WTC11 (cell line): Measurements from ENCODE around the gene FGF3. TPM values are rescaled to one million over a fixed set of nuclear protein-coding genes. Genes with fewer than 3 reads are reported as not detected.

ENCODE experiments used
- ATAC-seq: fragments of 200-7000 bp; cut with Tn5 transposase; 2 replicates; pipeline ENCODE4 v1.10.0; 2021; ENCODE audit warnings: mild to moderate bottlenecking, moderate library complexity
- CTCF ChIA-PET: fragments of 300-600 bp; sonication (Branson Sonifier 250); formaldehyde crosslinking; loops from one replicate; lab custom pipeline; 2021; ENCODE audit warnings: antibody characterized with exemption; lab: Charles Lee
- POLR2A ChIA-PET: fragments of 350-600 bp; sonication (Branson Sonifier 250); formaldehyde crosslinking; loops from one replicate; lab custom pipeline; 2021; ENCODE audit warnings: antibody characterized with exemption; lab: Charles Lee
- DNase-seq: peaks from one replicate; pipeline ENCODE4 v3.0.0; 2021; ENCODE audit warnings: low spot score
- H3K27ac Mint-ChIP-seq: 2 replicates; pipeline ENCODE4 v1.8.0; 2021; ENCODE audit warnings: mixed read lengths
- H3K27me3 Mint-ChIP-seq: 2 replicates; pipeline ENCODE4 v1.8.0; 2021; ENCODE audit warnings: low read depth, mild to moderate bottlenecking, moderate library complexity, mixed read lengths
- H3K36me3 Mint-ChIP-seq: 2 replicates; pipeline ENCODE4 v1.8.0; 2021; ENCODE audit warnings: mixed read lengths
- H3K4me1 Mint-ChIP-seq: 2 replicates; pipeline ENCODE4 v1.8.0; 2022; ENCODE audit warnings: mixed read lengths
- H3K4me3 Mint-ChIP-seq: 2 replicates; pipeline ENCODE4 v1.8.0; 2021; ENCODE audit warnings: mild to moderate bottlenecking, moderate library complexity, mixed read lengths
- H3K9me3 Mint-ChIP-seq: 2 replicates; pipeline ENCODE4 v1.8.0; 2021; ENCODE audit warnings: mixed read lengths
- ATF3 ChIP-seq: sonication (generic); formaldehyde crosslinking; conservative IDR thresholded peaks from 2 replicates; pipeline ENCODE4 v1.8.1; 2022; ENCODE audit warnings: mild to moderate bottlenecking, missing genetic modification reagents
- ERG ChIP-seq: fragments of 250-450 bp; sonication (Bioruptor Pico); IDR thresholded peaks from 2 replicates; pipeline ENCODE4 v1.8.0; 2021; ENCODE audit warnings: mild to moderate bottlenecking
- GRHL2 ChIP-seq: fragments of 250-450 bp; sonication (Bioruptor Pico); IDR thresholded peaks from 2 replicates; pipeline ENCODE4 v1.8.0; 2022; ENCODE audit warnings: mild to moderate bottlenecking, moderate library complexity; ENCODE audit not compliant: insufficient replicate concordance, severe bottlenecking
- HMGXB4 ChIP-seq: sonication (generic); formaldehyde crosslinking; IDR thresholded peaks from 2 replicates; pipeline ENCODE4 v1.8.1; 2023; ENCODE audit warnings: mild to moderate bottlenecking, moderate library complexity, missing genetic modification reagents
- MLX ChIP-seq: sonication (generic); formaldehyde crosslinking; IDR thresholded peaks from 2 replicates; pipeline ENCODE4 v1.8.1; 2023; ENCODE audit warnings: mild to moderate bottlenecking, missing genetic modification reagents, moderate library complexity
- MXD4 ChIP-seq: fragments of 250-450 bp; sonication (Bioruptor Pico); IDR thresholded peaks from 2 replicates; pipeline ENCODE4 v1.8.0; 2021; ENCODE audit warnings: mild to moderate bottlenecking, moderate library complexity, borderline replicate concordance
- NFYB ChIP-seq: sonication (generic); formaldehyde crosslinking; conservative IDR thresholded peaks from 2 replicates; pipeline ENCODE4 v1.8.0; 2022; ENCODE audit warnings: low read depth, missing genetic modification reagents
- RORB ChIP-seq: fragments of 250-450 bp; sonication (Bioruptor Pico); IDR thresholded peaks from 2 replicates; pipeline ENCODE4 v1.9.0; 2021; ENCODE audit warnings: mild to moderate bottlenecking
- TP53 ChIP-seq: sonication (generic); formaldehyde crosslinking; IDR thresholded peaks from 2 replicates; pipeline ENCODE4 v1.8.1; 2023; ENCODE audit warnings: mild to moderate bottlenecking, missing genetic modification reagents
- ZNF263 ChIP-seq: sonication (generic); formaldehyde crosslinking; IDR thresholded peaks from 2 replicates; pipeline ENCODE4 v1.8.1; 2022; ENCODE audit warnings: low read depth, mild to moderate bottlenecking, moderate library complexity, missing genetic modification reagents
- ZNF425 ChIP-seq: fragments of 250-450 bp; sonication (Bioruptor Pico); conservative IDR thresholded peaks from 2 replicates; pipeline ENCODE4 v1.9.0; 2021; ENCODE audit warnings: mild to moderate bottlenecking
- total RNA-seq: library from RNA; stranded (reverse); gene quantifications from 3 replicates; pipeline ENCODE4 v1.2.3, GENCODE V29; 2021
- TF ChIP-seq, protein P1 (sequence below): sonication (generic); formaldehyde crosslinking; IDR thresholded peaks from 2 replicates; pipeline ENCODE4 v1.8.1; 2022; ENCODE audit warnings: low read depth, missing genetic modification reagents, borderline replicate concordance
- TF ChIP-seq, protein P2 (sequence below): sonication (generic); formaldehyde crosslinking; IDR thresholded peaks from 2 replicates; pipeline ENCODE4 v1.8.0; 2022; ENCODE audit warnings: mild to moderate bottlenecking, missing genetic modification reagents
- TF ChIP-seq, protein P3 (sequence below): sonication (generic); formaldehyde crosslinking; IDR thresholded peaks from 2 replicates; pipeline ENCODE4 v1.8.0; 2023; ENCODE audit warnings: missing genetic modification reagents
- TF ChIP-seq, protein P4 (sequence below): sonication (generic); formaldehyde crosslinking; IDR thresholded peaks from 2 replicates; pipeline ENCODE4 v1.8.0; 2022; ENCODE audit warnings: mild to moderate bottlenecking, missing genetic modification reagents

FGF3 gene
- total RNA-seq, 1 experiment from 2014 or later, result not detected

- H3K27me3 Mint-ChIP-seq, result peaks cover 12% of the 10 kb centered on the region
These were observed 35.5 kb upstream of the FGF3 start for GRCh38 chr11:69854713-69855112.

DNA sequence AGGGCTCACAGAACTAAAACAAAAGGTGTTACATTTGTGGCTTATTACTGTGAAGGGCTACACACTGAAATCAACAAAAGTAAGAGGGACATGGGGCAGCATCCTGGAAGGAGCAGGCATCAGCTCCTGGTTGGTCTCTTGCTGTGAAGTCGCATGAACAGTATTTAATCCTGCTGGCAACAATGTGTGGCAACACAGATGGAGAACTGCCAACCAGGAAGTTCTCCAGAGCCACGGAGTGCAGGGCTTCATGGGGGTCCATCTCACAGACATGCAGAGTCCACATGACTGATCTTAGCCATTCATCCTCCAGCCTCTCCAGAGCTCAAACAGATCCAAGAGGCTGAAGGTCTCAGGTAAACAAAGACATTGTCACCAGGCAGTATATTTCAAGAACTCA, 32.8 kb upstream of the FGF3 start:
- ChIA-PET CTCF (no interaction called here), POLR2A (no interaction called here)
- TF ChIP-seq, protein P1, sequence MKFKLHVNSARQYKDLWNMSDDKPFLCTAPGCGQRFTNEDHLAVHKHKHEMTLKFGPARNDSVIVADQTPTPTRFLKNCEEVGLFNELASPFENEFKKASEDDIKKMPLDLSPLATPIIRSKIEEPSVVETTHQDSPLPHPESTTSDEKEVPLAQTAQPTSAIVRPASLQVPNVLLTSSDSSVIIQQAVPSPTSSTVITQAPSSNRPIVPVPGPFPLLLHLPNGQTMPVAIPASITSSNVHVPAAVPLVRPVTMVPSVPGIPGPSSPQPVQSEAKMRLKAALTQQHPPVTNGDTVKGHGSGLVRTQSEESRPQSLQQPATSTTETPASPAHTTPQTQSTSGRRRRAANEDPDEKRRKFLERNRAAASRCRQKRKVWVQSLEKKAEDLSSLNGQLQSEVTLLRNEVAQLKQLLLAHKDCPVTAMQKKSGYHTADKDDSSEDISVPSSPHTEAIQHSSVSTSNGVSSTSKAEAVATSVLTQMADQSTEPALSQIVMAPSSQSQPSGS (CRISPR knock-in tag), result no peak
- TF ChIP-seq ZNF263 (CRISPR knock-in tag) (no peak), ERG (CRISPR knock-in tag) (no peak), ATF3 (CRISPR knock-in tag) (no peak), MXD4 (no peak), HMGXB4 (CRISPR knock-in tag) (no peak), RORB (no peak)

More at GRCh38 chr11:69854713-69855112, 35.5 kb upstream of the FGF3 start:
- no peaks in the 10 kb centered on the region for H3K36me3 Mint-ChIP-seq
- ChIA-PET POLR2A (no interaction called here), CTCF (no interaction called here)
- no peak overlapping the region for H3K27ac Mint-ChIP-seq
- H3K4me1 Mint-ChIP-seq, result no peaks in the 10 kb centered on the region
- ATAC-seq (no peak), DNase-seq (no peak)
- no peak overlapping the region for H3K4me3 Mint-ChIP-seq
- peaks cover 12% of the 10 kb centered on the region; the same call in 1 of the 2 replicates for H3K9me3 Mint-ChIP-seq
- TF ChIP-seq NFYB (CRISPR knock-in tag), result no peak
- no peak for TF ChIP-seq ZNF425 (CRISPR knock-in tag)
- TF ChIP-seq TP53 (CRISPR knock-in tag), result no peak
- TF ChIP-seq ZNF263 (CRISPR knock-in tag), result no peak
- no peak for TF ChIP-seq MLX (CRISPR knock-in tag)
- TF ChIP-seq, protein P2, sequence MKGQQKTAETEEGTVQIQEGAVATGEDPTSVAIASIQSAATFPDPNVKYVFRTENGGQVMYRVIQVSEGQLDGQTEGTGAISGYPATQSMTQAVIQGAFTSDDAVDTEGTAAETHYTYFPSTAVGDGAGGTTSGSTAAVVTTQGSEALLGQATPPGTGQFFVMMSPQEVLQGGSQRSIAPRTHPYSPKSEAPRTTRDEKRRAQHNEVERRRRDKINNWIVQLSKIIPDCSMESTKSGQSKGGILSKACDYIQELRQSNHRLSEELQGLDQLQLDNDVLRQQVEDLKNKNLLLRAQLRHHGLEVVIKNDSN (CRISPR knock-in tag), result no peak
- no peak for TF ChIP-seq RORB
- TF ChIP-seq, protein P3, sequence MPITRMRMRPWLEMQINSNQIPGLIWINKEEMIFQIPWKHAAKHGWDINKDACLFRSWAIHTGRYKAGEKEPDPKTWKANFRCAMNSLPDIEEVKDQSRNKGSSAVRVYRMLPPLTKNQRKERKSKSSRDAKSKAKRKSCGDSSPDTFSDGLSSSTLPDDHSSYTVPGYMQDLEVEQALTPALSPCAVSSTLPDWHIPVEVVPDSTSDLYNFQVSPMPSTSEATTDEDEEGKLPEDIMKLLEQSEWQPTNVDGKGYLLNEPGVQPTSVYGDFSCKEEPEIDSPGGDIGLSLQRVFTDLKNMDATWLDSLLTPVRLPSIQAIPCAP, result no peak
- no peak for TF ChIP-seq GRHL2 (CRISPR knock-in tag)
- no peak for TF ChIP-seq HMGXB4 (CRISPR knock-in tag)
- TF ChIP-seq, protein P4, sequence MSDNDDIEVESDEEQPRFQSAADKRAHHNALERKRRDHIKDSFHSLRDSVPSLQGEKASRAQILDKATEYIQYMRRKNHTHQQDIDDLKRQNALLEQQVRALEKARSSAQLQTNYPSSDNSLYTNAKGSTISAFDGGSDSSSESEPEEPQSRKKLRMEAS (CRISPR knock-in tag), result no peak

More for the DNA sequence above, 32.8 kb upstream of the FGF3 start:
- H3K4me1 Mint-ChIP-seq, result no peaks in the 10 kb centered on the region; the same call in 1 of the 2 replicates
- peaks cover 9% of the 10 kb centered on the region for H3K9me3 Mint-ChIP-seq
- no peak overlapping the region for H3K27ac Mint-ChIP-seq
- peaks cover 16% of the 10 kb centered on the region for H3K27me3 Mint-ChIP-seq
- H3K4me3 Mint-ChIP-seq, result no peak overlapping the region
- DNase-seq (no peak), ATAC-seq (peak; percentile 41; the same call in 1 of the 2 replicates)
- H3K36me3 Mint-ChIP-seq, result peaks cover 3% of the 10 kb centered on the region; the same call in 1 of the 2 replicates
